Trophoblast cell (in vitro differentiated cells and primary cell): Measurements from ENCODE around the gene NRF1.

ENCODE experiments used
- DNase-seq, 2 donors: peaks; one replicate each; pipeline ENCODE4 v3.0.0-alpha.2; 2016
- H2AFZ ChIP-seq: 2 replicates; pipeline ENCODE4 v1.6.1; 2013; ENCODE audit warnings: low read length, moderate library complexity, mild to moderate bottlenecking; ENCODE audit not compliant: insufficient read depth, poor library complexity
- H2AK5ac ChIP-seq: 2 replicates; pipeline ENCODE4 v1.6.1; 2013; ENCODE audit warnings: mild to moderate bottlenecking, low read length
- H2BK120ac ChIP-seq: 2 replicates; pipeline ENCODE4 v1.6.1; 2013; ENCODE audit warnings: low read length, mild to moderate bottlenecking, moderate library complexity; ENCODE audit not compliant: insufficient read depth, poor library complexity
- H2BK12ac ChIP-seq: 2 replicates; pipeline ENCODE4 v1.6.1; 2013; ENCODE audit warnings: mild to moderate bottlenecking, low read length, moderate library complexity
- H2BK5ac ChIP-seq: 2 replicates; pipeline ENCODE4 v1.6.1; 2013; ENCODE audit warnings: low read length, low read depth, moderate library complexity, mild to moderate bottlenecking; ENCODE audit not compliant: poor library complexity
- H3K14ac ChIP-seq: 2 replicates; pipeline ENCODE4 v1.6.1; 2013; ENCODE audit warnings: mild to moderate bottlenecking, low read length
- H3K18ac ChIP-seq: 2 replicates; pipeline ENCODE4 v1.6.1; 2013; ENCODE audit warnings: mild to moderate bottlenecking, low read length
- H3K23ac ChIP-seq: 2 replicates; pipeline ENCODE4 v1.6.1; 2013; ENCODE audit warnings: low read length
- H3K27ac ChIP-seq: 2 replicates; pipeline ENCODE4 v1.5.1; 2013; ENCODE audit warnings: low read depth, mild to moderate bottlenecking, inconsistent platforms, low read length, moderate library complexity
- H3K27me3 ChIP-seq: 2 replicates; pipeline ENCODE4 v1.6.1; 2013; ENCODE audit warnings: inconsistent platforms, mild to moderate bottlenecking, low read length, moderate library complexity; ENCODE audit not compliant: insufficient read depth
- H3K36me3 ChIP-seq, 2 experiments: 1 replicate in 1 of 2; 2 replicates in 1 of 2; pipeline ENCODE4 v1.6.1; 2013; ENCODE audit warnings: low read length in 2 of 2, mild to moderate bottlenecking in 2 of 2, moderate library complexity in 1 of 2; ENCODE audit not compliant: insufficient read depth in 2 of 2, control insufficient read depth in 1 of 2
- H3K4ac ChIP-seq: 2 replicates; pipeline ENCODE4 v1.6.1; 2013; ENCODE audit warnings: low read depth, mild to moderate bottlenecking, low read length, moderate library complexity
- H3K4me1 ChIP-seq, 2 experiments: 1 replicate in 1 of 2; 2 replicates in 1 of 2; pipeline ENCODE4 v1.6.1; 2013; ENCODE audit warnings: low read length in 2 of 2, mild to moderate bottlenecking in 2 of 2, moderate library complexity in 1 of 2; ENCODE audit not compliant: insufficient read depth in 2 of 2, control insufficient read depth in 1 of 2
- H3K4me2 ChIP-seq: 2 replicates; pipeline ENCODE4 v1.6.1; 2013; ENCODE audit warnings: inconsistent platforms, mild to moderate bottlenecking, low read length, moderate library complexity
- H3K4me3 ChIP-seq: 2 replicates; pipeline ENCODE4 v1.5.1; 2013; ENCODE audit warnings: mild to moderate bottlenecking, low read depth, low read length, inconsistent platforms
- H3K79me1 ChIP-seq: one replicate; pipeline ENCODE4 v1.6.1; 2013; ENCODE audit warnings: low read length
- H3K79me2 ChIP-seq: 2 replicates; pipeline ENCODE4 v1.6.1; 2013; ENCODE audit warnings: low read length, mild to moderate bottlenecking; ENCODE audit not compliant: control insufficient read depth, insufficient read depth, poor library complexity
- H3K9ac ChIP-seq: 2 replicates; pipeline ENCODE4 v1.6.1; 2013; ENCODE audit warnings: mild to moderate bottlenecking, low read length
- H3K9me3 ChIP-seq: 2 replicates; pipeline ENCODE4 v1.6.1; 2013; ENCODE audit warnings: low read depth, mild to moderate bottlenecking, control low read depth, inconsistent platforms, low read length; ENCODE audit not compliant: insufficient read depth
- H4K12ac ChIP-seq: 2 replicates; pipeline ENCODE4 v1.6.1; 2013; ENCODE audit warnings: low read depth, mild to moderate bottlenecking, low read length, moderate library complexity
- H4K8ac ChIP-seq: 2 replicates; pipeline ENCODE4 v1.6.1; 2013; ENCODE audit warnings: low read depth, mild to moderate bottlenecking, low read length, moderate library complexity
- H4K91ac ChIP-seq: one replicate; pipeline ENCODE4 v1.6.1; 2013; ENCODE audit warnings: low read depth, mild to moderate bottlenecking, low read length, moderate library complexity
- WGBS: extraction: QIAGEN DNeasy Blood & Tissue Kit; methylation state at CpG from one replicate; pipeline ENCODE4 v1.1.7; 2013; ENCODE audit warnings: missing lambda C conversion rate; ENCODE audit not compliant: insufficient read length, insufficient coverage; ENCODE audit errors: extremely low coverage; 5-methylcytosine and 5-hydroxymethylcytosine counted together

The NRF1 gene

GRCh38 chr7:129665013-129665401 is 53.5 kb downstream of the NRF1 start:
- no peak overlapping the region for H2AFZ ChIP-seq
- H3K18ac ChIP-seq: no peak overlapping the region
- H3K4me1 ChIP-seq: no peaks in the 10 kb centered on the region
- no peaks in the 10 kb centered on the region for H3K79me1 ChIP-seq
- no peak overlapping the region for H3K23ac ChIP-seq
- no CpG with 5 or more reads among the region's 3 CpGs for WGBS
- DNase-seq: peak; percentile 82 to 85
- no peak overlapping the region for H3K9ac ChIP-seq
- no peaks in the 10 kb centered on the region for H3K79me2 ChIP-seq
- no peak overlapping the region for H3K4me2 ChIP-seq
- H3K36me3 ChIP-seq: peaks cover 10 to 11% of the 10 kb centered on the region in 2 experiments
- H3K27me3 ChIP-seq: no peaks in the 10 kb centered on the region
- no peak overlapping the region for H2BK12ac ChIP-seq
- no peak overlapping the region for H2AK5ac ChIP-seq
- H3K14ac ChIP-seq: no peak overlapping the region
- no peak overlapping the region for H4K8ac ChIP-seq
- no peak overlapping the region for H4K12ac ChIP-seq
- no peak overlapping the region for H3K4me3 ChIP-seq
- no peak overlapping the region for H3K27ac ChIP-seq
- no peak overlapping the region for H2BK5ac ChIP-seq
- no peak overlapping the region for H4K91ac ChIP-seq
- no peak overlapping the region for H2BK120ac ChIP-seq
- no peak overlapping the region for H3K4ac ChIP-seq
- peaks cover 12% of the 10 kb centered on the region for H3K9me3 ChIP-seq

DNA sequence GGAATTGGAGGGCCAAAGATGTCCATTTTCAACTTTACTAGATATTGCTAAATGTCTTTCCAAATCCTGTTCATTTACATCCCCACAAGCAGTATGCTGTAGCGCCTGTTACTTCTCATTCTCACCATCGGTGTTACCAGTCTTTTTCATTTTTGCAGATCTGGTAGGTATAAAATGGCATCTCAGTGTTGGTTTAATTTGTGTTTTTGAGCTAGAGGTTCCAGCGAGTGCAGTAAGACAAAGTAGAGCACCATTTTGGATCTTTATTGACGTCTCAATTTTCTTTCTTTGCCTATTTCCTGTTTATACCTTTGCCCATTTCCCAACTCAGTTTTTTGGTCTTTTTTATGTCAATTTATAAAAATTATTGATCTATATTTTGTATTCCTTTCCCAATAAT is 55.6 kb downstream of the NRF1 start:
- Histone ChIP-seq H3K4me3 (no peak overlapping the region), H3K23ac (no peak overlapping the region), H2AFZ (no peak overlapping the region), H4K8ac (no peak overlapping the region), H3K14ac (no peak overlapping the region), H3K9ac (no peak overlapping the region), H4K12ac (no peak overlapping the region), H3K27ac (no peak overlapping the region), H2BK120ac (no peak overlapping the region), H3K18ac (no peak overlapping the region), H3K4me1 (no peaks in the 10 kb centered on the region), H3K27me3 (no peaks in the 10 kb centered on the region), H3K4ac (no peak overlapping the region), H2BK12ac (no peak overlapping the region), H3K79me1 (no peaks in the 10 kb centered on the region), H3K4me2 (no peak overlapping the region), H2BK5ac (no peak overlapping the region), H3K36me3 (peaks cover 0 to 6% of the 10 kb centered on the region in 2 experiments), H4K91ac (no peak overlapping the region), H3K9me3 (peaks cover 2% of the 10 kb centered on the region), H2AK5ac (no peak overlapping the region), H3K79me2 (no peaks in the 10 kb centered on the region)
- no peak for DNase-seq
- WGBS: no CpG with 5 or more reads among the region's 4 CpGs

- Histone ChIP-seq H3K4me1 (no peaks in the 10 kb centered on the region), H3K79me1 (no peaks in the 10 kb centered on the region), H2AK5ac (no peak overlapping the region), H4K8ac (no peak overlapping the region), H3K27me3 (no peaks in the 10 kb centered on the region), H3K36me3 (peaks cover 1 to 7% of the 10 kb centered on the region in 2 experiments), H3K14ac (no peak overlapping the region), H3K18ac (no peak overlapping the region), H3K23ac (no peak overlapping the region), H3K9ac (no peak overlapping the region), H2BK5ac (no peak overlapping the region), H2BK12ac (no peak overlapping the region), H4K91ac (no peak overlapping the region), H2AFZ (no peak overlapping the region), H3K4me2 (no peak overlapping the region), H4K12ac (no peak overlapping the region), H3K4me3 (no peak overlapping the region), H3K9me3 (peaks cover 2% of the 10 kb centered on the region), H3K79me2 (no peaks in the 10 kb centered on the region), H3K27ac (no peak overlapping the region), H2BK120ac (no peak overlapping the region), H3K4ac (no peak overlapping the region)
- no peak for DNase-seq
- no CpG with 5 or more reads among the region's 1 CpG for WGBS
Observed at GRCh38 chr7:129667551-129667950, 56.0 kb downstream of the NRF1 start.

DNA sequence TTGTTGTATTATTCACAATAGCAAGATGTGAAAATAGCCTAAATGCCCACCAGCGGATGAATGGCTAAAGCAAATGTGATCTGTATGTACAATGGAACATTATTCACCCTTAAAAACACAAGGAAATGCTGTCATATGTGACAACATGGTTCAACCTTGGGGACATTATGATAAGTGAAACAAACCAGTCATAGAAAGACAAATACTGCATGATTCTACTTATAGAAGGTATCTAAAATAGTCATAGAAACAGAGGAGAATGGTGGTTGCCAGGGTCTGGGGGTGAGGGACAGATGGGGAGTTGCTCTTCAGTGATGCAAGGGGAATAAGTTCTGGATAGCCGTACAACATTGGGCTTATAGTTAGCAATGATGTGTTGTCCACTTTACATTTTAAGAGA is 58.4 kb downstream of the NRF1 start:
- no peak overlapping the region for H3K9ac ChIP-seq
- no peak overlapping the region for H3K14ac ChIP-seq
- no peak overlapping the region for H3K27ac ChIP-seq
- H3K27me3 ChIP-seq: no peaks in the 10 kb centered on the region
- H3K36me3 ChIP-seq: peaks cover 8 to 14% of the 10 kb centered on the region in 2 experiments
- no peak overlapping the region for H2BK120ac ChIP-seq
- H2AFZ ChIP-seq: no peak overlapping the region
- H3K4me2 ChIP-seq: no peak overlapping the region
- H4K8ac ChIP-seq: no peak overlapping the region
- H4K91ac ChIP-seq: no peak overlapping the region
- H2AK5ac ChIP-seq: no peak overlapping the region
- no peak overlapping the region for H3K18ac ChIP-seq
- no peaks in the 10 kb centered on the region for H3K79me1 ChIP-seq
- WGBS: no CpG with 5 or more reads among the region's 2 CpGs
- no peak for DNase-seq
- no peaks in the 10 kb centered on the region for H3K79me2 ChIP-seq
- no peak overlapping the region for H2BK12ac ChIP-seq
- H3K9me3 ChIP-seq: peaks cover 5% of the 10 kb centered on the region
- H3K23ac ChIP-seq: no peak overlapping the region
- H2BK5ac ChIP-seq: no peak overlapping the region
- H3K4me1 ChIP-seq: no peaks in the 10 kb centered on the region
- no peak overlapping the region for H3K4me3 ChIP-seq
- H3K4ac ChIP-seq: no peak overlapping the region
- H4K12ac ChIP-seq: no peak overlapping the region
